HT1080 (cell line): ENCODE results near the gene C1QTNF2. TPM values are rescaled to one million over a fixed set of nuclear protein-coding genes. Genes with fewer than 3 reads are reported as not detected.

Experiments used
- DNase-seq: peaks from one replicate; pipeline ENCODE4 v3.0.0-alpha.2; 2015; ENCODE audit warnings: low read depth
- total RNA-seq: library from RNA; depleted of rRNA; stranded (reverse); fragments of >200 nt; shearing (Covaris generic); gene quantifications from 2 replicates; pipeline ENCODE4 v1.2.3, GENCODE V29; 2014

Gene C1QTNF2
- total RNA-seq, 1 experiment from 2014 or later, result 0.55 TPM

GRCh38 chr5:160375701-160376100 lies 5.3 kb upstream of the C1QTNF2 start:
- DNase-seq, result no peak

GRCh38 chr5:160375166-160375565 lies 4.7 kb upstream of the C1QTNF2 start:
- DNase-seq, result no peak

GRCh38 chr5:160371294-160371693 lies 868 bp upstream of the C1QTNF2 start:
- no peak for DNase-seq

GRCh38 chr5:160370713-160371034 lies 248 bp upstream of the C1QTNF2 start:
- no peak for DNase-seq

GRCh38 chr5:160367885-160368284 lies 2.5 kb downstream of the C1QTNF2 start:
- DNase-seq, result no peak

GRCh38 chr5:160367261-160367660 lies 3.2 kb downstream of the C1QTNF2 start:
- no peak for DNase-seq

GRCh38 chr5:160366230-160366629 lies 4.2 kb downstream of the C1QTNF2 start:
- DNase-seq, result no peak

GRCh38 chr5:160363660-160364395 lies 6.6 kb downstream of the C1QTNF2 start:
- no peak for DNase-seq

GRCh38 chr5:160363211-160363610 lies 7.2 kb downstream of the C1QTNF2 start:
- DNase-seq, result no peak

GRCh38 chr5:160361624-160362228 lies 8.7 kb downstream of the C1QTNF2 start:
- DNase-seq, result no peak

GRCh38 chr5:160360310-160360709 lies 10.1 kb downstream of the C1QTNF2 start:
- no peak for DNase-seq

GRCh38 chr5:160359816-160360215 lies 10.6 kb downstream of the C1QTNF2 start:
- DNase-seq, result no peak

GRCh38 chr5:160359242-160359641 lies 11.2 kb downstream of the C1QTNF2 start:
- no peak for DNase-seq

GRCh38 chr5:160357861-160358411 lies 12.5 kb downstream of the C1QTNF2 start:
- no peak for DNase-seq

- DNase-seq, result no peak
These were observed 13.0 kb downstream of the C1QTNF2 start for GRCh38 chr5:160357394-160357793.

GRCh38 chr5:160356550-160357347 lies 13.7 kb downstream of the C1QTNF2 start:
- no peak for DNase-seq

- DNase-seq, result no peak
These were observed 15.8 kb downstream of the C1QTNF2 start for GRCh38 chr5:160354666-160355065.

- no peak for DNase-seq
These were observed 17.0 kb downstream of the C1QTNF2 start for GRCh38 chr5:160353379-160353778.

GRCh38 chr5:160352308-160352707 lies 18.1 kb downstream of the C1QTNF2 start:
- no peak for DNase-seq

- DNase-seq, result no peak
These were observed 20.5 kb downstream of the C1QTNF2 start for GRCh38 chr5:160349935-160350303.

GRCh38 chr5:160349249-160349934 lies 21.0 kb downstream of the C1QTNF2 start:
- DNase-seq, result no peak

GRCh38 chr5:160348080-160348479 lies 22.3 kb downstream of the C1QTNF2 start:
- no peak for DNase-seq
